Measurements from ENCODE around the gene BABAM1. TPM values are rescaled to one million over a fixed set of nuclear protein-coding genes. Genes with fewer than 3 reads are reported as not detected.

BABAM1 gene
- total and polyA plus RNA-seq, 9 of the 15 experiments (the other 6 are each of a cell fraction or from before 2014, with no cell fraction given), result 14.7 to 160 (median 113) TPM

DNA sequence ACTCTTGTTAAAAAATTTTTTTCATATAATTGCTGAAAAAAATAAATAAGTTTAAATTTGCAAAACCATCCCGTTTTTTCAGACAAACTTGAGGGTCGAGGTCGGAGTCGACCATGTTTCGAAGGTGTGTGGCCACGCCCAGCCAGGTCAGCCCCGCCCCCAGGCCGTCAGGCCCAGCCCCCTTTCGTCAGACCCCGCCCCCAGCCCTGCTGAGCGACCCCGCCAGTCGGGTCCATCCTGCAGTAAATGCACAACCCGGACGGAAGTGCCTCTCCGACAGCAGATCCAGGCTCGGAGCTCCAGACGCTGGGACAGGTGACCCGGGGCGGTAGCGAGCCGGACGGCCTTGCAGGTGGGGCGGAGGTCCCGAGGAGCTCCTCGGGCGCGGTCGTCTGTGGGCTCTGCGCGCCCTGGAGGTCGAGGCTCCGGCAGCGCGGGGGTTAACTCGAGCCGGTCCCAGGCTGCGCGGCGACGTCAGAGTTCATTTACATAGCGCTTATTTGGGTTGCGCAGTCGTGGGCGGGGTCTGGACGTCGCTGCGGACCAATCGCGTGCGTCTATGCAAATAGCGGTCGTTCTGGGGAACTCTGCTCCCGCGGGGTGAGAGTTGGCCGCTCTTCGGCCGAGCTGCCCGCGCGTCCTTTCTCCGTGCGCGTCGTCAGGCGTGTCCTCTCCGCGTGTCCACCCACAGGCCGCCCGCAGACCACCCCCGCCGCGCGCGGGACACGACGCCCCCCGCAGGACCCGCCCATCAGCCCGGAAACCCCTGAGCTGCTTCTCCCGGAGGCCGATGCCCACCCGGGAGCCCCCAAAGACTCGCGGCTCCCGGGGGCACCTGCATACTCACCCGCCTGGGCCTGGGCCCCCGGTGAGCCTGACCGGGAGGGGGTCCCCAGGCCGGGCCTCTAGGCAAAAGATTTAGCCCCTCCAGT, 41.0 kb upstream of the BABAM1 start, which contains the start of gene OCEL1 (continued):
- TF ChIP-seq ARID3B (CRISPR knock-in tag; IDR thresholded peaks at IDR 0.05; ENCODE audit: borderline replicate concordance) (no peak), MYBL2 (IDR thresholded peaks at IDR 0.05; ENCODE audit: low read depth) (no peak), MYBL2 (CRISPR knock-in tag; IDR thresholded peaks at IDR 0.05; ENCODE audit: borderline replicate concordance) (no peak), RBFOX2 (IDR thresholded peaks at IDR 0.05; ENCODE audit: low read depth, low read length) (peak; percentile 97), DMBX1 (CRISPR knock-in tag; IDR thresholded peaks at IDR 0.05; ENCODE audit: borderline replicate concordance) (no peak), ZNF431 (CRISPR knock-in tag; IDR thresholded peaks at IDR 0.05) (no peak), GABPB2 (CRISPR knock-in tag; conservative IDR thresholded peaks at IDR 0.05) (no peak), JUNB (CRISPR knock-in tag; conservative IDR thresholded peaks at IDR 0.05) (no peak), LARP7 (IDR thresholded peaks at IDR 0.05) (no peak), CREB3L1 (IDR thresholded peaks at IDR 0.05; ENCODE audit: borderline replicate concordance, low read depth) (no peak; the same call in 1 of the 2 replicates), ZNF79 (CRISPR knock-in tag; IDR thresholded peaks at IDR 0.05; ENCODE audit: low read depth) (no peak), ZNF41 (CRISPR knock-in tag; conservative IDR thresholded peaks at IDR 0.05) (no peak), MTF1 (CRISPR knock-in tag; IDR thresholded peaks at IDR 0.05; ENCODE audit: borderline replicate concordance) (no peak), ZSCAN32 (CRISPR knock-in tag; IDR thresholded peaks at IDR 0.05) (no peak), RBM17 (IDR thresholded peaks at IDR 0.05; ENCODE audit: borderline replicate concordance, low read depth, low read length) (no peak), ZNF324 (CRISPR knock-in tag; IDR thresholded peaks at IDR 0.05) (no peak), E2F3 (CRISPR knock-in tag; IDR thresholded peaks at IDR 0.05) (no peak), ZFP1 (CRISPR knock-in tag; IDR thresholded peaks at IDR 0.05) (no peak), SMAD1 (IDR thresholded peaks at IDR 0.05; ENCODE audit: low read depth, low read length, partially characterized antibody) (no peak), NFE2 (IDR thresholded peaks at IDR 0.05; ENCODE audit: low read depth) (no peak), MNT (conservative IDR thresholded peaks at IDR 0.05) (peak in 1 of 2 experiments; percentile 71), CBX2 (IDR thresholded peaks at IDR 0.05; ENCODE audit: insufficient read depth, low read length, poor library complexity, severe bottlenecking) (no peak)
- TF ChIP-seq, protein P1, sequence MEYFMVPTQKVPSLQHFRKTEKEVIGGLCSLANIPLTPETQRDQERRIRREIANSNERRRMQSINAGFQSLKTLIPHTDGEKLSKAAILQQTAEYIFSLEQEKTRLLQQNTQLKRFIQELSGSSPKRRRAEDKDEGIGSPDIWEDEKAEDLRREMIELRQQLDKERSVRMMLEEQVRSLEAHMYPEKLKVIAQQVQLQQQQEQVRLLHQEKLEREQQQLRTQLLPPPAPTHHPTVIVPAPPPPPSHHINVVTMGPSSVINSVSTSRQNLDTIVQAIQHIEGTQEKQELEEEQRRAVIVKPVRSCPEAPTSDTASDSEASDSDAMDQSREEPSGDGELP (CRISPR knock-in tag; IDR thresholded peaks at IDR 0.05; ENCODE audit: borderline replicate concordance), result peak; percentile 89

Data from K562 (cell line).